ENCODE measurements around the gene PPARD.
A peak's percentile ranks its signal among the peaks of the same experiment; 100 is the strongest.

PPARD gene

DNA sequence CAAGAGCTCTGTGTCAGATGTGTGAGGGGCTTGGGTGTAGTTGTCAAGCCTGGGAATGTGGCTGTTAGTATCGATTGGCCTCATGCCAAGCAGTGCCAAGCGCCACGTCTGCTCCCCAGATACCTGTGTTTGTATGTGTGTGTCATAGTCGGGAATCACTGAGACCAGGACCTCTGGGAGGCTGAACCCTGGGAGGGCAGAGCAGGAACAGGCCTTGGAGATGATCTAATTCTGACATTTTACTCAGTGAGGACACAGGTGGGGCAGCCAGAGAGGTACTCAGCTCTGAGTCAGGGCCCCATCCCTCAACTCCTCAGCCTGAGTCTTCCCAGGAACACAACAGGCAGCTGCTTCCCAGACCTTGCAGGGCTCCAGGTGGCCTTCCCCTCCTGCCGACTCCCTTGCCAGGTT is 58.5 kb downstream of the PPARD start:
- TF ChIP-seq, protein P1, sequence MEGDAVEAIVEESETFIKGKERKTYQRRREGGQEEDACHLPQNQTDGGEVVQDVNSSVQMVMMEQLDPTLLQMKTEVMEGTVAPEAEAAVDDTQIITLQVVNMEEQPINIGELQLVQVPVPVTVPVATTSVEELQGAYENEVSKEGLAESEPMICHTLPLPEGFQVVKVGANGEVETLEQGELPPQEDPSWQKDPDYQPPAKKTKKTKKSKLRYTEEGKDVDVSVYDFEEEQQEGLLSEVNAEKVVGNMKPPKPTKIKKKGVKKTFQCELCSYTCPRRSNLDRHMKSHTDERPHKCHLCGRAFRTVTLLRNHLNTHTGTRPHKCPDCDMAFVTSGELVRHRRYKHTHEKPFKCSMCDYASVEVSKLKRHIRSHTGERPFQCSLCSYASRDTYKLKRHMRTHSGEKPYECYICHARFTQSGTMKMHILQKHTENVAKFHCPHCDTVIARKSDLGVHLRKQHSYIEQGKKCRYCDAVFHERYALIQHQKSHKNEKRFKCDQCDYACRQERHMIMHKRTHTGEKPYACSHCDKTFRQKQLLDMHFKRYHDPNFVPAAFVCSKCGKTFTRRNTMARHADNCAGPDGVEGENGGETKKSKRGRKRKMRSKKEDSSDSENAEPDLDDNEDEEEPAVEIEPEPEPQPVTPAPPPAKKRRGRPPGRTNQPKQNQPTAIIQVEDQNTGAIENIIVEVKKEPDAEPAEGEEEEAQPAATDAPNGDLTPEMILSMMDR (conservative IDR thresholded peaks at IDR 0.05; ENCODE audit: low read depth): no peak
- H3K27ac ChIP-seq: peak overlapping the region; percentile 80
- CTCF ChIA-PET: interaction anchor here (0.8 to 1.6 kb wide), 2 partner anchors 59 to 367 kb away, joined by 3 to 6 read pairs; partner anchors contain the start of gene PPARD
- POLR2A ChIA-PET (ENCODE audit: low non-redundant PET): interaction anchor here (0.5 kb wide), 1 partner anchor 55 kb away, joined by 6 read pairs; no protein-coding TSS in a partner anchor
- DNase-seq (ENCODE audit: low spot score): peak; percentile 82

DNA sequence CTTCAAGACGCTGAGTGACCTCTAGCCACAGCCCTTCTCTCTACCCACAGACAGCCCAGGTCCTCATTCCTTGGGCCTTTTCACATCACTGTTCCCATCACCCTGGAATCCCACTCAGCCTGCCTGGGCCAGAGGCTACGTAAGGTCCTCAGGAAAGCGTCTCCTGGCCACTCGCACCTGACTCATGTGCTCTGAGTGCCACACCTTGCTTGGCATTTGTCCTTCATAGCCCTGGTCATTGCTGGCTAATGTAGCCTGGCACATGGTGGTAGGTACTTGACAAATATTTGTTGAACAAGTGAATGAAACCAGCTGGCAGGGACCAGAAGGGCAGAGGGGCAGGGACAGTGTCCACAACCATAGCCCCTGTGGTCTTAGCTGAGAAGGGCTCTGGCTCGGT is 59.2 kb downstream of the PPARD start:
- TF ChIP-seq, protein P1 (conservative IDR thresholded peaks at IDR 0.05; ENCODE audit: low read depth): no peak
- no peak for DNase-seq (ENCODE audit: low spot score)
- H3K27ac ChIP-seq: peak overlapping the region; percentile 80
- ChIA-PET CTCF (interaction anchor here (0.6 to 0.8 kb wide), 2 partner anchors 60 to 368 kb away, joined by 3 read pairs; no protein-coding TSS in a partner anchor), POLR2A (ENCODE audit: low non-redundant PET) (no interaction called here)

DNA sequence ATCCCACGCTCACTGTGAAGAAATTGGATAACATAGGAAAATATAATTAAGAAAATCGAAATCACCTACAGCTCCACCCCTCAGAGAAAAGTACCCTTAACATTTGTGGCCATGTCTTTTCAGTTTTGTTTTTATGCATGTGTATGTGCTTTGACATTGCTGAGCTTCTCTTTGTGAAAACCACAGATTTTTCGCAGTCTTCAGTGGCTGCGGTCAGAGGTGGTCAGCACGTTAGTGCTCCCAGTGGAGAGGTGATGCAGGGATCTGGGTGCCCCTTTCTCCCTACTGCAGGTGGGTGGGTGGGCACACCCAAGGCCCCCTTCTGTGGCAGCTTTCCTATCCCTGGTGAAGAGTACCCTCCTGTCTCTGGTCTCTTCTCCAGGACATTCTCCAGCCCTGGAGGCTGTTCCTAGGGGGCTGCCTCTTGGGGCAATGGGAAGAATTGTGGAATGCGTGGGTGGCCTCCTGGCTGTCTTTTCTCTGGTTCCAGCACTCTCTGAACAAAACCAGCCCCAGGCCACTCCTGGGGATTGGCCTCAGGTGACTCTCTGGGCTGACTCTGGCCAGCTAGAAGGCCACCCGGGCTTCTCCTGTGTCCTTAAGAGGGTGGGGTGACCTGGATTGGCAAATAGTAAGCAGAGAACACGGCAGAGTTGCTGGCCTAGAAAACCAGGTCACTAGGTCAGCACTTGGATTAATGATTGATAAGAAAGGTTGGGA is 59.9 kb downstream of the PPARD start:
- POLR2A ChIA-PET (ENCODE audit: low non-redundant PET): no interaction called here

DNA sequence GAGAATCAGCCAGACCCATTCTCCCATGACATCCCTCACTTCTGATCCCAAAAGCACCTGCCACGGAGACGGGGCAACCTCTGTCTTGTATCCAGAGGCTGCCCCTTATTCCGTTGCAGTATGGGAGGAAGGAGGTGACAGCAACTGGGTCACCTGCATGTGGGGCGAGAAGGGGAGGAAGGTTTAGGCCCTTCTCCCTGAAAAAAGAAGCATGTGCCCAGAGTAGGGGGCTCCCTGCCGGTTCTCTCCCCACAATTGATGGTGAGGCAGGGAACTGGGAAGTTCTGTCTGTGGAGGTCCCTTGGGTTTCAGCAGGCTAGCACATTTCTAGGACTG is 60.5 kb downstream of the PPARD start:
- peak overlapping the region; percentile 10; the same call in 1 of the 2 replicates for H3K27ac ChIP-seq
- POLR2A ChIA-PET (ENCODE audit: low non-redundant PET): no interaction called here
- CTCF ChIA-PET: no interaction called here
- TF ChIP-seq, protein P1 (conservative IDR thresholded peaks at IDR 0.05; ENCODE audit: low read depth): no peak
- DNase-seq (ENCODE audit: low spot score): no peak

More for the DNA sequence above, 59.9 kb downstream of the PPARD start:
- TF ChIP-seq, protein P1 (conservative IDR thresholded peaks at IDR 0.05; ENCODE audit: low read depth): no peak
- peak overlapping the region; percentile 10; the same call in 1 of the 2 replicates for H3K27ac ChIP-seq
- no peak for DNase-seq (ENCODE audit: low spot score)
- CTCF ChIA-PET: interaction anchor here (0.6 kb wide), 1 partner anchor 61 kb away, joined by 3 read pairs; no protein-coding TSS in a partner anchor

DNA sequence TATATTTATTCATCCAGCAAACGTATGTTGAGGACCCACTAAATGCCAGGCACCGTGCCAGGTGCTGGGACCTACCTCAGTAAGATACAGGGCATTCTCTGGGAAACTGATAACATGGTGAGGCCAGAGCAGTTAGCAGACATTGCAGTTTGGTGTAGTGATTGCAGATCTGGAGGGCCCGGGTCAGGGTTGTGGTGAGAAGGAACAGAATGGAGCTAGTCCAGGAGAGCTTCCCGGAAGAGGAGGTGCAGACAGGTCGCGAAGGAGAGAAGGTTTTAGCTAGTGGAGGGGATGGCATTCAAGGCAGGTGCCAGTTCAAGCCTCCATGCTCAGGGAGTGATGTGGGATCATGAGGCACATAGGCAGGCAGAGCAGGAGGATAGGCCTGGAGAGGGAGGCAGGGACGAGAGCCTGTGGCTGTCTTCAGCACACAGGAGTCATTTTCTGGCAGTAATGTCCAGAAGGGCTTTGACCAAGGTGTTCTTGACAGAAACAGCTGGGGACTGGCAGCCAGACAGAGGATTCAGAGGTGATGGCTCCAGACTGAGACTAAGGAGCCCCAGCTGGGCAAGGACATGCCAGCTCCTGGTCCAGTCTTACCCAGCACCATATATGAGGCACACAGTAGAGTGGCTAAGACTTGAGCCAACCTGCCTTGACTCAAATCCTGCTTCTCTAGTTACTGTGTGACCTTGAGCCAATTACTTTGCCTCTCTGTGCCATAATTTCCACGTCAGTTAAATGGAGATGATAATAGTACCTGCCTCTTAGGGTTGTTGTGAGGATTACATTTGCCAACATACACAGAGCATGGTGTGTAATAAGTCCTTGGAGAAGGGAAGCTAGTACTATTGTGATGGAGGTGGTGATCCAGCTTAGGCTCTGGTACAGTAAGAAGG is 61.4 kb downstream of the PPARD start:
- TF ChIP-seq, protein P1 (conservative IDR thresholded peaks at IDR 0.05; ENCODE audit: low read depth): no peak
- ChIA-PET CTCF (interaction anchor here (0.6 kb wide), 1 partner anchor 274 kb away, joined by 3 read pairs; no protein-coding TSS in a partner anchor), POLR2A (ENCODE audit: low non-redundant PET) (no interaction called here)
- no peak overlapping the region for H3K27ac ChIP-seq
- no peak for DNase-seq (ENCODE audit: low spot score)

DNA sequence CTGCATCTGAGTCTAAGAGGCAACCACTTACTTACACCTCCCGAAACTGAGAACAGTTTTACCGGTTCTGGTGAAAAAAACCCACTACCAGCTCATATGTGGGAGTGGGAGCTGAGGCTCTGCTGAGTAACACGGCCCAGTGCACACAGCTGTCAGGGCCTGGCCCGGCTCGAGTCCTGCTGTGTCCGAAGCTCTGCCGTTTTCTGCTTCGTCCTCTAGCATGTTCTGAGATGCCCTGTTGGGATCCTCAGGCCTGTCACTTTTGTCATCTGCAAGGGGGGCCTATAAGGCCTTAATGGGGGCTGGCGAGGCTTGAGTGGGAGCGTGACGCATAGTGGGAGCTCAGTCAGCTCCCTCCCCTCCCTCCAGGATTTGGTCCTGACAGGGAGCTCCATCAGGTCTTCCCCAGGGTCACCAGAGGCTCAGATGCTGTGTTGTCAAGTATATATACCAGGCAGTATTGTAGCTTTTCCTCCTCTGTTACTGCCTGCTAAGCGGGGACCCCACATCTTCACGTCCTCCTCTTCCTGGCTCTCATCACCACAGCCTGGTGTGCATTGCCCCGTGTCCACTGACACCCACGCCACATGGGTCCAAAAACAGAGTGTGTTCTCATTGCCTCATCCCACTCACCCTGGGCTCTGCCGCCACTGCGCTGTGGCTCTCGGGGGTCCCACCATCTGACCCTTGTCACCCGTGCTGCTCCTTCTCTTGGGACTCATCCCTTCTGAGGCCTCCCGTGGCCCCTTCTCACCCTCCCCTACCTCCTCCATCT is 64.5 kb downstream of the PPARD start:
- TF ChIP-seq, protein P1 (conservative IDR thresholded peaks at IDR 0.05; ENCODE audit: low read depth): no peak
- POLR2A ChIA-PET (ENCODE audit: low non-redundant PET): no interaction called here
- DNase-seq (ENCODE audit: low spot score): no peak
- H3K27ac ChIP-seq: peak overlapping the region; percentile 38
- CTCF ChIA-PET: no interaction called here
